ENCODE data around the gene TRIM62. TPM values are rescaled to one million over a fixed set of nuclear protein-coding genes. Genes with fewer than 3 reads are reported as not detected.

The TRIM62 gene
- polyA plus RNA-seq, 1 donor: 5.7 TPM

GRCh38 chr1:33180911-33181890 lies 642 bp downstream of the TRIM62 start:
- DNase-seq (ENCODE audit: low read depth): no peak

- DNase-seq (ENCODE audit: low read depth): peak; percentile 50
Measured at GRCh38 chr1:33180226-33180910, 1.5 kb downstream of the TRIM62 start.

- no peak for DNase-seq (ENCODE audit: low read depth)
Measured at GRCh38 chr1:33178836-33179439, 2.9 kb downstream of the TRIM62 start.

- DNase-seq (ENCODE audit: low read depth): no peak
Measured at GRCh38 chr1:33177996-33178540, 3.8 kb downstream of the TRIM62 start.

- DNase-seq (ENCODE audit: low read depth): no peak
Measured at GRCh38 chr1:33176887-33177286, 5.0 kb downstream of the TRIM62 start.

GRCh38 chr1:33176362-33176850 lies 5.4 kb downstream of the TRIM62 start:
- no peak for DNase-seq (ENCODE audit: low read depth)

- DNase-seq (ENCODE audit: low read depth): no peak
Measured at GRCh38 chr1:33175865-33176264, 6.0 kb downstream of the TRIM62 start.

- no peak for DNase-seq (ENCODE audit: low read depth)
Measured at GRCh38 chr1:33173091-33173490, 8.8 kb downstream of the TRIM62 start.

- no peak for DNase-seq (ENCODE audit: low read depth)
Measured at GRCh38 chr1:33171977-33172813, 9.6 kb downstream of the TRIM62 start.

- DNase-seq (ENCODE audit: low read depth): no peak
Measured at GRCh38 chr1:33170351-33171274, 11.2 kb downstream of the TRIM62 start.

- no peak for DNase-seq (ENCODE audit: low read depth)
Measured at GRCh38 chr1:33169290-33170055, 12.4 kb downstream of the TRIM62 start.

GRCh38 chr1:33168556-33169289 lies 13.1 kb downstream of the TRIM62 start:
- DNase-seq (ENCODE audit: low read depth): peak; percentile 29

- DNase-seq (ENCODE audit: low read depth): no peak
Measured at GRCh38 chr1:33167650-33168447, 14.0 kb downstream of the TRIM62 start.

- DNase-seq (ENCODE audit: low read depth): no peak
Measured at GRCh38 chr1:33165809-33166208, 16.0 kb downstream of the TRIM62 start.

- DNase-seq (ENCODE audit: low read depth): no peak
Measured at GRCh38 chr1:33165209-33165608, 16.6 kb downstream of the TRIM62 start.

GRCh38 chr1:33163621-33164519 lies 18.0 kb downstream of the TRIM62 start:
- no peak for DNase-seq (ENCODE audit: low read depth)
